Measurements from ENCODE around the gene DOCK4. TPM values are rescaled to one million over a fixed set of nuclear protein-coding genes. Genes with fewer than 3 reads are reported as not detected.

Gene DOCK4
- total and polyA plus RNA-seq, 3 donors from 2014 or later = 5.4 to 17.1 (median 12.4) TPM

DNA sequence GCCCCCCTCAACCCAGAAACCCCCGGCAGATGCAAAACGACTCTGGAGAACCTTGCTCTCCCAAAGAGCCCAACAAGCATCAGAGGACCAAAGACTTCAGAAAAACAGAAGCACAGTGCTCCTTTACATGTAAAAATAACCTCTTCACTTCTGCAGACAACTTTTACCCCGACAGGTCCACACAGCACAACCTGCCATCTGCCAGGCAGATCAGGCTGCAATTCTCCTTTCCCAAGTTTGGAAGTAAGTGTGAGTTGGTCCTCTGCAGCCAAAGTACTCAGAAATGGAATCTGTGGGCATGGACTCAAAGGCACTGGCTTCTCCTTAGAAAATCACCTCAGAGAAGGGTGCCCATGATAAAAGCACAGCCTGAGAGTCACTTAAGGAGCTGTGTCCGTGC lies 26.0 kb downstream of the DOCK4 start:
- H3K4me3 ChIP-seq = no peak overlapping the region
- H3K36me3 ChIP-seq (ENCODE audit: low read depth, missing control alignments) = no peaks in the 10 kb centered on the region
- no peak overlapping the region for H3K27ac ChIP-seq
- 89% methylated on average over 4 of the region's 4 CpGs for WGBS, 2 donors
- TF ChIP-seq, protein P1, sequence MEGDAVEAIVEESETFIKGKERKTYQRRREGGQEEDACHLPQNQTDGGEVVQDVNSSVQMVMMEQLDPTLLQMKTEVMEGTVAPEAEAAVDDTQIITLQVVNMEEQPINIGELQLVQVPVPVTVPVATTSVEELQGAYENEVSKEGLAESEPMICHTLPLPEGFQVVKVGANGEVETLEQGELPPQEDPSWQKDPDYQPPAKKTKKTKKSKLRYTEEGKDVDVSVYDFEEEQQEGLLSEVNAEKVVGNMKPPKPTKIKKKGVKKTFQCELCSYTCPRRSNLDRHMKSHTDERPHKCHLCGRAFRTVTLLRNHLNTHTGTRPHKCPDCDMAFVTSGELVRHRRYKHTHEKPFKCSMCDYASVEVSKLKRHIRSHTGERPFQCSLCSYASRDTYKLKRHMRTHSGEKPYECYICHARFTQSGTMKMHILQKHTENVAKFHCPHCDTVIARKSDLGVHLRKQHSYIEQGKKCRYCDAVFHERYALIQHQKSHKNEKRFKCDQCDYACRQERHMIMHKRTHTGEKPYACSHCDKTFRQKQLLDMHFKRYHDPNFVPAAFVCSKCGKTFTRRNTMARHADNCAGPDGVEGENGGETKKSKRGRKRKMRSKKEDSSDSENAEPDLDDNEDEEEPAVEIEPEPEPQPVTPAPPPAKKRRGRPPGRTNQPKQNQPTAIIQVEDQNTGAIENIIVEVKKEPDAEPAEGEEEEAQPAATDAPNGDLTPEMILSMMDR (IDR thresholded peaks at IDR 0.05) = no peak
- no peak for TF ChIP-seq POLR2A (IDR thresholded peaks at IDR 0.05)
- H3K9me3 ChIP-seq = no peaks in the 10 kb centered on the region
- no peaks in the 10 kb centered on the region for H3K4me1 ChIP-seq
- no peak for DNase-seq
- H3K27me3 ChIP-seq = no peaks in the 10 kb centered on the region
- intact Hi-C loops (cut with DNase I; ENCODE audit: low total_unique reads) = no loop called here

DNA sequence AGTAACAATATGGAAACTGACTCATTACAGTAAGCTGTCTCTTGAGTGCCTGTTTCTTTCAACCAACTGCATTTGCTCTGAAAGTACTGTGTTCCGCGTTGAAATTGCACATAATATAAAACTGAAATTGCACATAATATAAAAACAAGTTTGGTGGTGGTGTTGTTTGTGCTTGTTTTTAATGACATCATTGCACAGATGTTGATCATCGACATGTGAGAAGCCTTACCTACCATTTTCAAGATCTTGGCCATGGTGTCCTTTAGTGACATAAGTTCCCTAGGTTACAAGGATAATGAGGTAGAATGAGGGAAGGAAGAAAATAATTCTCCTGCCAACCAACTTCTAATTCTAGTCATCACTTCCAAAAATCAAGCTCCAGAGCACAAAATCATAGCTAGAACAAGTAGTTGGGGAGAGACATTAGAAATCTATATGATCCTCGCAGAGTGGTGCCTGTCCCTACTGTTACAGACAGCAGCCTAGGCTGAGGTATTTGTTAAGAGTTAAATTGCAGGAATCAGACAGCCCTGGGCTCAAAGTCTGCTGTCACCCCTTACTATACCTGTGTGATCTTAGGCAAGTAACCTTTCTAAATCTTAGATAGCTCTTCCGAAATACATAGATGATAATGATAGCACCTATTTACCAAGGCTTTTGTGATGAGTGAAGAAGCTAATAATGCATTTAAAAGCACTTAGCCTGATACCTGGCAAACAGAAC lies 29.3 kb downstream of the DOCK4 start:
- no peaks in the 10 kb centered on the region for H3K9me3 ChIP-seq
- WGBS, 2 donors = 90 to 91% methylated on average over 5 of the region's 5 CpGs
- intact Hi-C loops (cut with DNase I; ENCODE audit: low total_unique reads) = no loop called here
- H3K27ac ChIP-seq = no peak overlapping the region
- H3K4me3 ChIP-seq = no peak overlapping the region
- H3K4me1 ChIP-seq = no peaks in the 10 kb centered on the region
- H3K36me3 ChIP-seq (ENCODE audit: low read depth, missing control alignments) = no peaks in the 10 kb centered on the region
- DNase-seq = no peak
- no peaks in the 10 kb centered on the region for H3K27me3 ChIP-seq
- TF ChIP-seq, protein P1 (IDR thresholded peaks at IDR 0.05) = no peak
- TF ChIP-seq POLR2A (IDR thresholded peaks at IDR 0.05) = no peak

DNA sequence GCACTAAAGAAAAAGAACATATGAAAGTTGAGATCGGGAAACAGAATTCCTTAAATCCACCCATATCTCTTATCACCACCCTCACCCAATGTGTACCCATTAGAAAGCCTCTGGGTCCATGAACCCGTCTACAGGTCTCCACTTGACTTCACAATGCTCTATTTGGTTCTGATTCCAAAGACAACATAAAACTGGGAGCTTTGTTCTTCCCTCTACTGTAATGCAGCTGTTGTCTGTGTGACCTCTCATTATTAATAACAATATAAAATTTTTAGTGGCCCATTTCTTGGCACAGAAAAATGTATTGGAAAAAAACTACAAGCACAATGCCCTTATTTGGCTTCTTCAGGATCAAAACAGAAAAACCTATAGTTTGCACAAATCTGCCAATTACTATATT lies 30.0 kb downstream of the DOCK4 start:
- H3K4me1 ChIP-seq = no peaks in the 10 kb centered on the region
- intact Hi-C loops (cut with DNase I; ENCODE audit: low total_unique reads) = no loop called here
- no peak overlapping the region for H3K27ac ChIP-seq
- no peak overlapping the region for H3K4me3 ChIP-seq
- 41 to 55% methylated on average over 2 of the region's 2 CpGs for whole genome bisulfite sequencing, 2 donors
- H3K36me3 ChIP-seq (ENCODE audit: low read depth, missing control alignments) = no peaks in the 10 kb centered on the region
- H3K27me3 ChIP-seq = no peaks in the 10 kb centered on the region
- DNase-seq = no peak
- TF ChIP-seq POLR2A (IDR thresholded peaks at IDR 0.05) = no peak
- TF ChIP-seq, protein P1 (IDR thresholded peaks at IDR 0.05) = no peak
- no peaks in the 10 kb centered on the region for H3K9me3 ChIP-seq

DNA sequence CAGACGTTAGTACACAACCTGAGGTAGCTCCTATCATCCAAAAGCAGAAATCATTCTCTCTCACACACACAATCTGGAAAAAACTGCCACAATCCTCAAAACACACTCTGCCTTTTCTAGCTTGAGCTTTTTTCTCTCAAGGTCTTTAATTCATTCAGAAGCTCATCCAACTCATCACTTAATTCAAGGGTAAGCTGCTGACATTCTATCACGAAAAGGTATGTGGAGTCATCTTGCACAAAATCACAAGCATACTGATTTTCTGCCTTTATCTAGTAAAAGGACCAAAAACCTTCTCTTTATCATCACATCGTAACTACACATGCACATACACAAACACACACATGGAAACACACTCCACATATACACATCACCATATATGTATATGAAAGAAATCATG lies 32.0 kb downstream of the DOCK4 start:
- TF ChIP-seq POLR2A (IDR thresholded peaks at IDR 0.05) = no peak
- TF ChIP-seq, protein P1 (IDR thresholded peaks at IDR 0.05) = no peak
- no peaks in the 10 kb centered on the region for H3K4me1 ChIP-seq
- no peak for DNase-seq
- intact Hi-C loops (cut with DNase I; ENCODE audit: low total_unique reads) = no loop called here
- H3K27me3 ChIP-seq = no peaks in the 10 kb centered on the region
- H3K27ac ChIP-seq = no peak overlapping the region
- H3K4me3 ChIP-seq = no peak overlapping the region
- 98% methylated on average over 3 of the region's 3 CpGs for WGBS, 2 donors
- H3K36me3 ChIP-seq (ENCODE audit: low read depth, missing control alignments) = no peaks in the 10 kb centered on the region
- H3K9me3 ChIP-seq = no peaks in the 10 kb centered on the region

DNA sequence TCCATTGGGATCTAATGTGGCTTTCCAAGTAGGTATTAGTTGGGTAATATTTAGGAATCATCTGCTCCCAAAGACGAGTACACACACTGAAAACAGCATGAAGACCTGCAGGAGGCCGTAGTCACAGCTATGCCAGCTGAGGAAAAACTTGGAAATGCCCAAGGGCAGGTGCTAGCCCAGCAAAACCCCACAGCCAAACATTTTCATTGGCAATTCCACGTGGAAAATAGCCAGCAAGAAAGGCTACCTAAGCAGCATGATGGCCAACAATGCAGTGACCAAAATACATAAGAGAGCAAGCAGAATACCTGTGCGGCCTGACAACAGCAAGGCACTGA lies 32.7 kb downstream of the DOCK4 start:
- no peaks in the 10 kb centered on the region for H3K4me1 ChIP-seq
- no peak overlapping the region for H3K27ac ChIP-seq
- no peak for DNase-seq
- TF ChIP-seq POLR2A (IDR thresholded peaks at IDR 0.05) = no peak
- TF ChIP-seq, protein P1 (IDR thresholded peaks at IDR 0.05) = no peak
- intact Hi-C loops (cut with DNase I; ENCODE audit: low total_unique reads) = no loop called here
- WGBS, 2 donors = 68 to 84% methylated on average over 4 of the region's 4 CpGs
- no peak overlapping the region for H3K4me3 ChIP-seq
- H3K27me3 ChIP-seq = no peaks in the 10 kb centered on the region
- H3K36me3 ChIP-seq (ENCODE audit: low read depth, missing control alignments) = no peaks in the 10 kb centered on the region
- H3K9me3 ChIP-seq = no peaks in the 10 kb centered on the region

All from testis (tissue), 3 donors.